Measurements from ENCODE around the gene ANKRD12. TPM values are rescaled to one million over a fixed set of nuclear protein-coding genes. Genes with fewer than 3 reads are reported as not detected.

The ANKRD12 gene
- 183 and 192 TPM in 2 replicates for total RNA-seq
- 128 TPM for total RNA-seq (2013)
- polyA plus RNA-seq = 8.0 and 11.0 TPM in 2 replicates
- polyA minus RNA-seq = 80.3 and 125 TPM in 2 replicates

- H3K27me3 Mint-ChIP-seq = no peaks in the 10 kb centered on the region
- Histone ChIP-seq H3K9me3 (ENCODE audit: control extremely low read depth in 1 of 3, control insufficient read depth in 2 of 3, insufficient read depth in 1 of 3, low read length in 2 of 3) (no peaks in the 10 kb centered on the region), H4K20me1 (ENCODE audit: control insufficient read depth, insufficient read depth, low read length, poor library complexity, severe bottlenecking) (peaks cover 18% of the 10 kb centered on the region), H3K79me2 (ENCODE audit: control insufficient read depth, insufficient read depth, low read length) (peaks cover 36% of the 10 kb centered on the region), H3K27me3 (replicated peaks in 1 of 4; ENCODE audit: control extremely low read depth in 1 of 4, control insufficient read depth in 3 of 4, insufficient read depth in 4 of 4, low read length in 3 of 4) (no peaks in the 10 kb centered on the region), H3K4me1 (ENCODE audit: control insufficient read depth in 2 of 2, insufficient read depth in 2 of 2, low read length in 2 of 2) (peaks cover 41 to 44% of the 10 kb centered on the region in 2 donors), H3K27ac (ENCODE audit: low read length in 2 of 2) (peak within 1 kb of the TSS; percentile 97 to 99), H3K4me2 (replicated peaks; ENCODE audit: low read depth, low read length, poor library complexity, severe bottlenecking) (peak within 1 kb of the TSS; percentile 85), H3K36me3 (replicated peaks in 1 of 2; ENCODE audit: control extremely low read depth in 1 of 2, control insufficient read depth in 1 of 2, extremely low read depth in 1 of 2, insufficient read depth in 2 of 2, low read length in 1 of 2) (peaks cover 6 to 18% of the 10 kb centered on the region in 2 experiments), H3K4me3 (ENCODE audit: control extremely low read depth in 1 of 5, extremely low read depth in 1 of 5, insufficient read depth in 1 of 5, low read depth in 2 of 5, low read length in 4 of 5) (peak within 1 kb of the TSS; percentile 66 to 98 (median 89)), H2AFZ (ENCODE audit: insufficient read depth, low read depth, low read length, poor library complexity, severe bottlenecking) (peak within 1 kb of the TSS; percentile 86), H3K9ac (ENCODE audit: low read length) (peak within 1 kb of the TSS; percentile 94)
- under 1% methylated on average over 95 of the region's 95 CpGs for WGBS (ENCODE audit: insufficient coverage)
- TF ChIP-seq EZH2 (IDR thresholded peaks at IDR 0.05; ENCODE audit: borderline replicate concordance, insufficient read depth, low read depth, low read length, poor library complexity, severe bottlenecking) = no peak
- no peak for TF ChIP-seq CTCF (IDR thresholded peaks at IDR 0.05)
- H3K9me3 Mint-ChIP-seq (ENCODE audit: insufficient read depth) = no peaks in the 10 kb centered on the region
- ChIA-PET POLR2A (interaction anchor here (0.6 to 4.8 kb wide), 22 partner anchors 8 to 341 kb away, joined by 3 to 59 read pairs (median 5); partner anchors contain the start of genes NDUFV2 and TWSG1), CTCF (interaction anchor here (0.6 to 4.7 kb wide), 12 partner anchors 10 to 64 kb away, joined by 3 to 23 read pairs (median 6); no protein-coding TSS in a partner anchor)
- H3K4me3 Mint-ChIP-seq = peak within 1 kb of the TSS; percentile 99
- H3K4me1 Mint-ChIP-seq = peaks cover 53% of the 10 kb centered on the region
- peak; percentile 73 for ATAC-seq (ENCODE audit: low read depth)
- H3K27ac Mint-ChIP-seq = peak within 1 kb of the TSS; percentile 99
- intact Hi-C loops (cut with micrococcal nuclease) = loop anchor here (1.0 kb wide), 4 partner anchors 19 to 198 kb away; partner anchors contain the start of genes NDUFV2 and TWSG1
- DNase-seq = peak; percentile 99
Observed at GRCh38 chr18:9136315-9137155, at the start of gene ANKRD12. TSS of gene ANKRD12 (plus strand) at chr18:9136781. CDS start at chr18:9182433, 45,652 bp downstream.

GRCh38 chr18:9087144-9087543 is 49.4 kb upstream of the ANKRD12 start:
- DNase-seq (no peak), ATAC-seq (ENCODE audit: low read depth) (no peak)
- H4K20me1 ChIP-seq (ENCODE audit: control insufficient read depth, insufficient read depth, low read length, poor library complexity, severe bottlenecking) = no peaks in the 10 kb centered on the region
- no peaks in the 10 kb centered on the region for H3K36me3 ChIP-seq (replicated peaks in 1 of 2; ENCODE audit: control extremely low read depth in 1 of 2, control insufficient read depth in 1 of 2, extremely low read depth in 1 of 2, insufficient read depth in 2 of 2, low read length in 1 of 2)
- H3K27ac ChIP-seq (ENCODE audit: low read length in 2 of 2) = no peak overlapping the region
- no peak overlapping the region for H2AFZ ChIP-seq (ENCODE audit: insufficient read depth, low read depth, low read length, poor library complexity, severe bottlenecking)
- intact Hi-C loops (cut with micrococcal nuclease) = no loop called here
- no peaks in the 10 kb centered on the region for H3K27me3 Mint-ChIP-seq
- no peaks in the 10 kb centered on the region for H3K27me3 ChIP-seq (replicated peaks in 1 of 4; ENCODE audit: control extremely low read depth in 1 of 4, control insufficient read depth in 3 of 4, insufficient read depth in 4 of 4, low read length in 3 of 4)
- no peaks in the 10 kb centered on the region for H3K79me2 ChIP-seq (ENCODE audit: control insufficient read depth, insufficient read depth, low read length)
- CTCF ChIA-PET = no interaction called here
- peaks cover 19% of the 10 kb centered on the region for H3K4me1 Mint-ChIP-seq
- no peaks in the 10 kb centered on the region for H3K9me3 Mint-ChIP-seq (ENCODE audit: insufficient read depth)
- POLR2A ChIA-PET = no interaction called here
- H3K27ac Mint-ChIP-seq = no peak overlapping the region
- WGBS (ENCODE audit: insufficient coverage) = no CpG with 5 or more reads among the region's 2 CpGs
- H3K4me3 Mint-ChIP-seq = no peak overlapping the region
- H3K4me1 ChIP-seq (ENCODE audit: control insufficient read depth in 2 of 2, insufficient read depth in 2 of 2, low read length in 2 of 2) = peaks cover 15 to 17% of the 10 kb centered on the region in 2 donors
- H3K9ac ChIP-seq (ENCODE audit: low read length) = no peak overlapping the region
- H3K9me3 ChIP-seq (ENCODE audit: control extremely low read depth in 1 of 3, control insufficient read depth in 2 of 3, insufficient read depth in 1 of 3, low read length in 2 of 3) = no peaks in the 10 kb centered on the region
- H3K4me2 ChIP-seq (replicated peaks; ENCODE audit: low read depth, low read length, poor library complexity, severe bottlenecking) = no peak overlapping the region
- TF ChIP-seq CTCF (IDR thresholded peaks at IDR 0.05) (no peak), EZH2 (IDR thresholded peaks at IDR 0.05; ENCODE audit: borderline replicate concordance, insufficient read depth, low read depth, low read length, poor library complexity, severe bottlenecking) (no peak)
- H3K4me3 ChIP-seq (ENCODE audit: control extremely low read depth in 1 of 5, extremely low read depth in 1 of 5, insufficient read depth in 1 of 5, low read depth in 2 of 5, low read length in 4 of 5) = no peak overlapping the region

Data from B cell (primary cell).